Measurements from ENCODE around the gene RBM10. TPM values are rescaled to one million over a fixed set of nuclear protein-coding genes. Genes with fewer than 3 reads are reported as not detected.

Gene RBM10
- total RNA-seq, 1 donor from 2014 or later = 35.9 TPM

DNA sequence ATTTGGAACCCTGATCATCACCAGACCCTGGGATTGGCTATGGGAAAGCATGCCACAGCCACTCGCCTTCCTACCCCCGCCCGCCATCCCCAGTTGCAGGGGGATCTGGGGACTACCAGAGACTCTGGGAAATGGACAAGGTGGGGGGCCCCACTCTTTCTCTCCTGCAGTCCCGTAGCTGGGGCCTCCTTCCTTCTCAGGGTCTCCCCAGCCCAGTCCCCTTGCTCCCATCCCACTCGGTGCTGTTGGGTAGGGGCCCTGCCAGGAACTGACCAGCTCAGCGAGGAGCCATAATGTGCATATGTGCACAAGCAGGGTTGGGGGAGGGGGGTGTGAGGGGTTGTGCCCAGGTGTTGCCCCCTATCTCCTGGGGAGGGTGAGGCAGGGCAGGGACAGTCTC lies 84.4 kb downstream of the RBM10 start:
- H3K27ac Mint-ChIP-seq (ENCODE audit: unreplicated experiment) = no peak overlapping the region
- FAIRE-seq = no peak
- H3K9me3 ChIP-seq (ENCODE audit: insufficient read depth, low read depth, low read length) = no peaks in the 10 kb centered on the region
- no peak overlapping the region for H2AFZ ChIP-seq (ENCODE audit: low read depth, low read length)
- H3K9ac ChIP-seq (ENCODE audit: low read length) = no peak overlapping the region
- no peak overlapping the region for H3K4me3 ChIP-seq (ENCODE audit: insufficient read depth, low read depth, low read length)
- H3K4me1 ChIP-seq (ENCODE audit: insufficient read depth, low read length) = peaks cover 5% of the 10 kb centered on the region
- no peak overlapping the region for H3K4me2 ChIP-seq (ENCODE audit: low read length)
- no peaks in the 10 kb centered on the region for H3K27me3 ChIP-seq (ENCODE audit: insufficient read depth, low read length)
- peaks cover 8% of the 10 kb centered on the region for H3K79me2 ChIP-seq (ENCODE audit: insufficient read depth, low read length)
- H4K20me1 ChIP-seq (ENCODE audit: insufficient read depth, low read length) = no peaks in the 10 kb centered on the region
- H3K4me1 Mint-ChIP-seq (ENCODE audit: low read depth, unreplicated experiment) = peaks cover 2% of the 10 kb centered on the region
- no peaks in the 10 kb centered on the region for H3K36me3 Mint-ChIP-seq (ENCODE audit: low read depth, unreplicated experiment)
- H3K4me3 Mint-ChIP-seq (ENCODE audit: unreplicated experiment) = no peak overlapping the region
- TF ChIP-seq EZH2 (IDR thresholded peaks at IDR 0.05; ENCODE audit: insufficient read depth, low read length) = no peak
- TF ChIP-seq, protein P1, sequence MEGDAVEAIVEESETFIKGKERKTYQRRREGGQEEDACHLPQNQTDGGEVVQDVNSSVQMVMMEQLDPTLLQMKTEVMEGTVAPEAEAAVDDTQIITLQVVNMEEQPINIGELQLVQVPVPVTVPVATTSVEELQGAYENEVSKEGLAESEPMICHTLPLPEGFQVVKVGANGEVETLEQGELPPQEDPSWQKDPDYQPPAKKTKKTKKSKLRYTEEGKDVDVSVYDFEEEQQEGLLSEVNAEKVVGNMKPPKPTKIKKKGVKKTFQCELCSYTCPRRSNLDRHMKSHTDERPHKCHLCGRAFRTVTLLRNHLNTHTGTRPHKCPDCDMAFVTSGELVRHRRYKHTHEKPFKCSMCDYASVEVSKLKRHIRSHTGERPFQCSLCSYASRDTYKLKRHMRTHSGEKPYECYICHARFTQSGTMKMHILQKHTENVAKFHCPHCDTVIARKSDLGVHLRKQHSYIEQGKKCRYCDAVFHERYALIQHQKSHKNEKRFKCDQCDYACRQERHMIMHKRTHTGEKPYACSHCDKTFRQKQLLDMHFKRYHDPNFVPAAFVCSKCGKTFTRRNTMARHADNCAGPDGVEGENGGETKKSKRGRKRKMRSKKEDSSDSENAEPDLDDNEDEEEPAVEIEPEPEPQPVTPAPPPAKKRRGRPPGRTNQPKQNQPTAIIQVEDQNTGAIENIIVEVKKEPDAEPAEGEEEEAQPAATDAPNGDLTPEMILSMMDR (IDR thresholded peaks at IDR 0.05; ENCODE audit: insufficient read depth, low read depth, low read length) = no peak
- no peaks in the 10 kb centered on the region for H3K27me3 Mint-ChIP-seq (ENCODE audit: low read depth, unreplicated experiment)
- H3K27ac ChIP-seq (ENCODE audit: low read depth, low read length) = no peak overlapping the region
- H3K36me3 ChIP-seq (ENCODE audit: insufficient read depth, low read length) = peaks cover 8% of the 10 kb centered on the region
- peaks cover 1% of the 10 kb centered on the region for H3K9me3 Mint-ChIP-seq (ENCODE audit: unreplicated experiment)
- no peak for DNase-seq (ENCODE audit: low read depth)

DNA sequence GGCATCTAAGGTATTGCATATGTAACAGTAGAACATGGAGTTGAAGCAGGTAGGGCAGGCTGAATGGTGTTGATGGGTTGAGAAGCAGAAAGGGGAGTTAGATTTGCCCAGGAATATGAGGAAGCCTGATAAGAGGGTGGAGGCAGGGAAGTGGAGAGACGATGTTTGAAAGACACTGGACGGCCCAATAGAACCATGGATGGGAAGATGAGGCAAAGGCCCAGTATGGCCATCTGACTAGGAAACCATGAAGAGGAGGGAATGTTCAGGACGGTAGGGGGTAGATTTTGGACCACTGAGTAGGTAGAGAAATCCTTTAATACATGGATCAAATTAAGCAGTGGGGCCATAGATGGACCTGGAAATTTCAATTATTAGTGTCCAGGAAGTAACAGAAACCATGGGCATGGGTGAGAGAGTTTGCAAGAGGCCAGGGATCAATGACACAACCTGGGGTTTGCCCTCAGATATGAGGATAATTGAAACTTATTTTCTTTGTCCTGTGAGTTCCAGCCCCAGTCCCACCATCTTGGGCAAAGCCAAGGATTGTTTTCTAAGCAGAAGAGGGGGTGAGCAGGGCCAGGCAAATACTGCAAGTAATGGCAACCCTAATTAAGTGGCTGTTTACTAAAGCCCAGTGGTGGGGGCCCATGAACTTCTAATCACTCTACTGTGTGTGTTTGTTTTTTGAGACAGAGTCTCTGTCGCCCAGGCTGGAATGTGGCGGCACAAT lies 85.3 kb downstream of the RBM10 start:
- Mint-ChIP-seq H3K9me3 (ENCODE audit: unreplicated experiment) (peaks cover 1% of the 10 kb centered on the region), H3K27ac (ENCODE audit: unreplicated experiment) (peak overlapping the region; percentile 48), H3K4me3 (ENCODE audit: unreplicated experiment) (no peak overlapping the region), H3K27me3 (ENCODE audit: low read depth, unreplicated experiment) (no peaks in the 10 kb centered on the region), H3K36me3 (ENCODE audit: low read depth, unreplicated experiment) (no peaks in the 10 kb centered on the region), H3K4me1 (ENCODE audit: low read depth, unreplicated experiment) (peaks cover 2% of the 10 kb centered on the region)
- Histone ChIP-seq H3K4me3 (ENCODE audit: insufficient read depth, low read depth, low read length) (no peak overlapping the region), H3K79me2 (ENCODE audit: insufficient read depth, low read length) (peaks cover 17% of the 10 kb centered on the region), H3K36me3 (ENCODE audit: insufficient read depth, low read length) (peaks cover 8% of the 10 kb centered on the region), H2AFZ (ENCODE audit: low read depth, low read length) (no peak overlapping the region), H3K9ac (ENCODE audit: low read length) (no peak overlapping the region), H3K27ac (ENCODE audit: low read depth, low read length) (no peak overlapping the region), H3K4me2 (ENCODE audit: low read length) (no peak overlapping the region), H4K20me1 (ENCODE audit: insufficient read depth, low read length) (no peaks in the 10 kb centered on the region), H3K27me3 (ENCODE audit: insufficient read depth, low read length) (no peaks in the 10 kb centered on the region), H3K4me1 (ENCODE audit: insufficient read depth, low read length) (peaks cover 5% of the 10 kb centered on the region), H3K9me3 (ENCODE audit: insufficient read depth, low read depth, low read length) (no peaks in the 10 kb centered on the region)
- no peak for FAIRE-seq
- DNase-seq (ENCODE audit: low read depth) = no peak
- TF ChIP-seq, protein P1 (IDR thresholded peaks at IDR 0.05; ENCODE audit: insufficient read depth, low read depth, low read length) = no peak
- TF ChIP-seq EZH2 (IDR thresholded peaks at IDR 0.05; ENCODE audit: insufficient read depth, low read length) = no peak

DNA sequence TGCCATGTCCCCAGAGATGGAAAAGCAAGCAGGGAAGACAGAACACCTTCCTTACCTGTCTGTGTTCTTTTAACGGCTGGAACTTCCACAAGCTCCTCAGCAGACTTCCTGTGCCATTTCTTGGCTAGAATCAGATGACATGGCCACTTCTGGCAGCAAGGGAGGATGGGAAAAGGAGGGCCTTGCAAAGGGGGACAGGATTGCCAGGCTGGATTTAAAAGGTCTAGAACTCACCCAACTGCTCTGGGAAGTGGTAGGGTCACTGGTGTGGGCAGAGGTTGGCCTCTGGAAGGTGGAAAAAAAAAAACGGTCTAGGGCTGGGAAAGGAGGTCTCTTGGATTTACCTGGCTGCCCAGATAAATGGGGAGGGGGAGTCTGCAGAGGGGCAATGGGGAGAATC lies 86.1 kb downstream of the RBM10 start:
- no peak overlapping the region for H3K4me2 ChIP-seq (ENCODE audit: low read length)
- H3K9me3 ChIP-seq (ENCODE audit: insufficient read depth, low read depth, low read length) = no peaks in the 10 kb centered on the region
- no peak overlapping the region for H3K9ac ChIP-seq (ENCODE audit: low read length)
- Mint-ChIP-seq H3K27me3 (ENCODE audit: low read depth, unreplicated experiment) (no peaks in the 10 kb centered on the region), H3K36me3 (ENCODE audit: low read depth, unreplicated experiment) (no peaks in the 10 kb centered on the region), H3K4me1 (ENCODE audit: low read depth, unreplicated experiment) (peaks cover 2% of the 10 kb centered on the region), H3K27ac (ENCODE audit: unreplicated experiment) (no peak overlapping the region), H3K4me3 (ENCODE audit: unreplicated experiment) (no peak overlapping the region), H3K9me3 (ENCODE audit: unreplicated experiment) (peaks cover 1% of the 10 kb centered on the region)
- H4K20me1 ChIP-seq (ENCODE audit: insufficient read depth, low read length) = no peaks in the 10 kb centered on the region
- no peak overlapping the region for H3K4me3 ChIP-seq (ENCODE audit: insufficient read depth, low read depth, low read length)
- FAIRE-seq = no peak
- H3K79me2 ChIP-seq (ENCODE audit: insufficient read depth, low read length) = peaks cover 26% of the 10 kb centered on the region
- TF ChIP-seq, protein P1 (IDR thresholded peaks at IDR 0.05; ENCODE audit: insufficient read depth, low read depth, low read length) = no peak
- no peak for TF ChIP-seq EZH2 (IDR thresholded peaks at IDR 0.05; ENCODE audit: insufficient read depth, low read length)
- DNase-seq (ENCODE audit: low read depth) = no peak
- H3K27ac ChIP-seq (ENCODE audit: low read depth, low read length) = no peak overlapping the region
- H3K36me3 ChIP-seq (ENCODE audit: insufficient read depth, low read length) = peaks cover 2% of the 10 kb centered on the region
- H3K4me1 ChIP-seq (ENCODE audit: insufficient read depth, low read length) = peaks cover 9% of the 10 kb centered on the region
- no peak overlapping the region for H2AFZ ChIP-seq (ENCODE audit: low read depth, low read length)
- H3K27me3 ChIP-seq (ENCODE audit: insufficient read depth, low read length) = no peaks in the 10 kb centered on the region

Measured in astrocyte (in vitro differentiated cells and primary cell).